ENCODE measurements around the gene PLEKHG3.
A peak's percentile ranks its signal among the peaks of the same experiment; 100 is the strongest.

The PLEKHG3 gene

DNA sequence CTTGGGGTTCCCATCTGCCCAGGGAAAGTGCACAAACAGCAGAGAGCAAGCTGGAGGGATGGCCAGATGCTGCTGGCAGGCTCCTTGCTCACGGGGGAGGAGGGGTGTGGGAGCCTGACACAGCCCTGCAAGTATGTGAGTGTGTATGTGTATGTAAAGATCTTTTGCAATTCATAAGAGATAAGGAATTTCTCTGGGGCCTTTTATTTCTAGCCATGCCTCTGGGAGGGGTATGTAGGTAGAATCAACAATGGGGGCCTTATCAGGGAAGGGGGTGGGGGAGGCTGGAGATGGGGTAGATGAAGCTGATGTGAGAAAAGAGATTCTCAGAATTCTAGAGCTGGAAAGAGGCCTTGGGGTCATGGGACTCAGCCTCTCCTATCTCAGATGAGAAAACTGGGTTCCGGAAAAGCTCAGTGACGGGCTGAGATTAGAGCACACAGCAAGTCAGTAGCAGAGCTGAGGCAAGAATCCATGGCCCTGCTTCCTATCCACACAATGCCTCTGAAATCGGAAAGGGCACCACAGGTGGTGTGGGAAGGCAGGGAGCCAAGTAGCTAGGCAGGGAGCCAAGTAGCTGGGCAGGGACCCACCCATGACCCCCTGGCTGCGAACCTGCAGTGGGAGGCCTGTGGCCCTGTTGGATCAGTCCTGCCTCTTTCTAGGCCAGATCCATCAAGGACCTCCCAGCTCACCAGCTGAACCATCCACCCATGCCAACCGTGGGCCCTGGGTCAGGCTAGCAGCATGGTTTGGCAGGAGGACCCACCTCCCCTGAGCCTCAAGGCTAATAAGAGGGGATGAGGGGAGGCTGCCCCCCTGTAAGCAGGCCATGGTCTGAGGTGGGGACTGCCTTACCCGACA lies 54.7 kb downstream of the PLEKHG3 start:
- Histone ChIP-seq H3K9me3 (ENCODE audit: control insufficient read depth in 2 of 2, low read length in 2 of 2) (peaks cover 0 to 4% of the 10 kb centered on the region in 2 donors), H3K27me3 (ENCODE audit: control insufficient read depth in 1 of 2, insufficient read depth in 2 of 2, low read length in 2 of 2) (peaks cover 5 to 8% of the 10 kb centered on the region in 2 donors), H3K4me1 (ENCODE audit: control insufficient read depth, insufficient read depth, low read length) (peaks cover 46% of the 10 kb centered on the region), H3K4me3 (ENCODE audit: low read length in 2 of 2) (no peak overlapping the region), H3K36me3 (ENCODE audit: control insufficient read depth in 2 of 2, insufficient read depth in 2 of 2, low read length in 2 of 2) (no peaks in the 10 kb centered on the region), H3K27ac (ENCODE audit: low read length) (no peak overlapping the region), H3K9ac (ENCODE audit: low read length in 2 of 2) (no peak overlapping the region)

DNA sequence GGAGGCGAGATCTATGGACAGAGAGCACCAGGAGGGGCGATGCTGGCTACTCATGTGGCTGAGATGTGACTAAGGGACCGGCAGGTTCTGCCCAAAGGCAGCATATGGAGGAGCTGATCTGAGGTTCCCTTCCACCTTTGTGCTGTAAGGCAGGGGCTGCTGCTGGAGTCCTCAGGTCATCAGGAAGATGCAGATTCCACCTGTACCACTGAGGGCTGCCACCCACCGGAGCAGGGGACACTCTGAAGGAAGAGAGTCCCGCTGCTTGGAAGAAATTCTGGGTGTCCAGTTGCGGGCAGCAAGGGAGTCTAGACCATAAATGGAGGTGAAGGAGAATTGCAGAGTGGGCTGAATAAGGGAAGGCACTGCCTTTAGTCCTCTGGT lies 55.3 kb downstream of the PLEKHG3 start:
- no peak overlapping the region for H3K27ac ChIP-seq (ENCODE audit: low read length)

DNA sequence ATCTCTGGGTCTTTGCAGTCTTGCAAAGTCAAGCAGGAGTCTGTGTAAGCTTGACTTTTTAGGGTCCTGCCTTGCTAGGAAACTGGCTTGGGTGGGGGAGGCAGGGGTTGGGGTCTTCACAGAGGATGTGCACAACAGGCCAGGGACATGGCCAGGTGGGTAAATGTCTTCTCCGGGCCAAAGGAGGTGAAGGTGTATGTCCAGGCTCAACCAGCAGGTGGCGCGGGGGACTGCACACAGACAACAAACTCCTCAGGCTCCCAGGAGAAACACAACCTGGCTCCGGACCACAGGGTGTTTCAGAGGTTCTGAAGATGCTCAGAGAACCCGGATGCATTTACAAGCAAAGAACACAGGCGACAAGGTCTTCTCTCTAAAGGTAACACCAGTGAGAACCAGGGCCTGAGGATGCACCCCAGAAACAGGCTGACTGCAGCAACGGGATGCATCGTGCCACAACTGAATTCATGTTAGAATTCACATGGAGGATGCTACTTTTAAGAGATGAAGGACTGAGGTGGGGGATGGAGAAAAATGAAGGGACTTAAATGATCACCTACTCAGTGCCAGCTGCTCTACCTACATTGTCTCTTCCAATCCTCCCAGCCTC lies 56.0 kb downstream of the PLEKHG3 start:
- H3K4me3 ChIP-seq (ENCODE audit: low read length in 2 of 2): no peak overlapping the region
- H3K9me3 ChIP-seq (ENCODE audit: control insufficient read depth in 2 of 2, low read length in 2 of 2): no peaks in the 10 kb centered on the region
- no peak overlapping the region for H3K27ac ChIP-seq (ENCODE audit: low read length)
- H3K36me3 ChIP-seq (ENCODE audit: control insufficient read depth in 2 of 2, insufficient read depth in 2 of 2, low read length in 2 of 2): no peaks in the 10 kb centered on the region
- no peaks in the 10 kb centered on the region for H3K27me3 ChIP-seq (ENCODE audit: control insufficient read depth in 1 of 2, insufficient read depth in 2 of 2, low read length in 2 of 2)
- H3K4me1 ChIP-seq (ENCODE audit: control insufficient read depth, insufficient read depth, low read length): peaks cover 57% of the 10 kb centered on the region
- H3K9ac ChIP-seq (ENCODE audit: low read length in 2 of 2): no peak overlapping the region

More for the DNA sequence above, 55.3 kb downstream of the PLEKHG3 start:
- Histone ChIP-seq H3K27me3 (ENCODE audit: control insufficient read depth in 1 of 2, insufficient read depth in 2 of 2, low read length in 2 of 2) (peaks cover 1 to 2% of the 10 kb centered on the region in 2 donors), H3K4me1 (ENCODE audit: control insufficient read depth, insufficient read depth, low read length) (peaks cover 52% of the 10 kb centered on the region), H3K9me3 (ENCODE audit: control insufficient read depth in 2 of 2, low read length in 2 of 2) (no peaks in the 10 kb centered on the region), H3K36me3 (ENCODE audit: control insufficient read depth in 2 of 2, insufficient read depth in 2 of 2, low read length in 2 of 2) (no peaks in the 10 kb centered on the region), H3K4me3 (ENCODE audit: low read length in 2 of 2) (no peak overlapping the region), H3K9ac (ENCODE audit: low read length in 2 of 2) (no peak overlapping the region)

GRCh38 chr14:64760916-64761315 lies 56.7 kb downstream of the PLEKHG3 start:
- H3K4me3 ChIP-seq (ENCODE audit: low read length in 2 of 2): no peak overlapping the region
- no peak overlapping the region for H3K27ac ChIP-seq (ENCODE audit: low read length)
- no peaks in the 10 kb centered on the region for H3K36me3 ChIP-seq (ENCODE audit: control insufficient read depth in 2 of 2, insufficient read depth in 2 of 2, low read length in 2 of 2)
- H3K4me1 ChIP-seq (ENCODE audit: control insufficient read depth, insufficient read depth, low read length): peaks cover 57% of the 10 kb centered on the region
- no peaks in the 10 kb centered on the region for H3K9me3 ChIP-seq (ENCODE audit: control insufficient read depth in 2 of 2, low read length in 2 of 2)
- no peak overlapping the region for H3K9ac ChIP-seq (ENCODE audit: low read length in 2 of 2)
- no peaks in the 10 kb centered on the region for H3K27me3 ChIP-seq (ENCODE audit: control insufficient read depth in 1 of 2, insufficient read depth in 2 of 2, low read length in 2 of 2)

- no peaks in the 10 kb centered on the region for H3K36me3 ChIP-seq (ENCODE audit: control insufficient read depth in 2 of 2, insufficient read depth in 2 of 2, low read length in 2 of 2)
- peak overlapping the region in 1 of 2 donors; percentile 51 for H3K9ac ChIP-seq (ENCODE audit: low read length in 2 of 2)
- peak overlapping the region; percentile 12 to 62 for H3K4me3 ChIP-seq (ENCODE audit: low read length in 2 of 2)
- H3K27ac ChIP-seq (ENCODE audit: low read length): peak overlapping the region; percentile 83
- H3K27me3 ChIP-seq (ENCODE audit: control insufficient read depth in 1 of 2, insufficient read depth in 2 of 2, low read length in 2 of 2): no peaks in the 10 kb centered on the region
- H3K9me3 ChIP-seq (ENCODE audit: control insufficient read depth in 2 of 2, low read length in 2 of 2): no peaks in the 10 kb centered on the region
- H3K4me1 ChIP-seq (ENCODE audit: control insufficient read depth, insufficient read depth, low read length): peaks cover 57% of the 10 kb centered on the region
These were observed 57.3 kb downstream of the PLEKHG3 start for GRCh38 chr14:64761441-64762043.

GRCh38 chr14:64762044-64763034 lies 58.1 kb downstream of the PLEKHG3 start:
- H3K27me3 ChIP-seq (ENCODE audit: control insufficient read depth in 1 of 2, insufficient read depth in 2 of 2, low read length in 2 of 2): no peaks in the 10 kb centered on the region
- H3K36me3 ChIP-seq (ENCODE audit: control insufficient read depth in 2 of 2, insufficient read depth in 2 of 2, low read length in 2 of 2): no peaks in the 10 kb centered on the region
- H3K9me3 ChIP-seq (ENCODE audit: control insufficient read depth in 2 of 2, low read length in 2 of 2): no peaks in the 10 kb centered on the region
- peak overlapping the region; percentile 83 for H3K27ac ChIP-seq (ENCODE audit: low read length)
- peaks cover 55% of the 10 kb centered on the region for H3K4me1 ChIP-seq (ENCODE audit: control insufficient read depth, insufficient read depth, low read length)
- peak overlapping the region; percentile 12 to 62 for H3K4me3 ChIP-seq (ENCODE audit: low read length in 2 of 2)
- H3K9ac ChIP-seq (ENCODE audit: low read length in 2 of 2): peak overlapping the region in 1 of 2 donors; percentile 60

GRCh38 chr14:64763085-64763782 lies 59.0 kb downstream of the PLEKHG3 start:
- Histone ChIP-seq H3K4me1 (ENCODE audit: control insufficient read depth, insufficient read depth, low read length) (peaks cover 51% of the 10 kb centered on the region), H3K27ac (ENCODE audit: low read length) (peak overlapping the region; percentile 83), H3K9me3 (ENCODE audit: control insufficient read depth in 2 of 2, low read length in 2 of 2) (no peaks in the 10 kb centered on the region), H3K4me3 (ENCODE audit: low read length in 2 of 2) (peak overlapping the region in 1 of 2 donors; percentile 62), H3K9ac (ENCODE audit: low read length in 2 of 2) (no peak overlapping the region), H3K27me3 (ENCODE audit: control insufficient read depth in 1 of 2, insufficient read depth in 2 of 2, low read length in 2 of 2) (no peaks in the 10 kb centered on the region), H3K36me3 (ENCODE audit: control insufficient read depth in 2 of 2, insufficient read depth in 2 of 2, low read length in 2 of 2) (no peaks in the 10 kb centered on the region)

- H3K4me1 ChIP-seq (ENCODE audit: control insufficient read depth, insufficient read depth, low read length): peaks cover 44% of the 10 kb centered on the region
- no peaks in the 10 kb centered on the region for H3K27me3 ChIP-seq (ENCODE audit: control insufficient read depth in 1 of 2, insufficient read depth in 2 of 2, low read length in 2 of 2)
- no peaks in the 10 kb centered on the region for H3K36me3 ChIP-seq (ENCODE audit: control insufficient read depth in 2 of 2, insufficient read depth in 2 of 2, low read length in 2 of 2)
- peak overlapping the region; percentile 41 for H3K27ac ChIP-seq (ENCODE audit: low read length)
- H3K9ac ChIP-seq (ENCODE audit: low read length in 2 of 2): peak overlapping the region in 1 of 2 donors; percentile 29
- no peaks in the 10 kb centered on the region for H3K9me3 ChIP-seq (ENCODE audit: control insufficient read depth in 2 of 2, low read length in 2 of 2)
- H3K4me3 ChIP-seq (ENCODE audit: low read length in 2 of 2): peak overlapping the region in 1 of 2 donors; percentile 68
These were observed 59.8 kb downstream of the PLEKHG3 start for GRCh38 chr14:64763801-64764621.
